NCI-H2107 treated with DMSO at 0.1 percent for 48 hours (cell line): ENCODE measurements around the gene INTS6.

Source experiments
- DNase-seq: peaks from one replicate; lab custom pipeline; 2025; ENCODE audit not compliant: unreplicated experiment; lab: John Stamatoyannopoulos, UW

The INTS6 gene

DNA sequence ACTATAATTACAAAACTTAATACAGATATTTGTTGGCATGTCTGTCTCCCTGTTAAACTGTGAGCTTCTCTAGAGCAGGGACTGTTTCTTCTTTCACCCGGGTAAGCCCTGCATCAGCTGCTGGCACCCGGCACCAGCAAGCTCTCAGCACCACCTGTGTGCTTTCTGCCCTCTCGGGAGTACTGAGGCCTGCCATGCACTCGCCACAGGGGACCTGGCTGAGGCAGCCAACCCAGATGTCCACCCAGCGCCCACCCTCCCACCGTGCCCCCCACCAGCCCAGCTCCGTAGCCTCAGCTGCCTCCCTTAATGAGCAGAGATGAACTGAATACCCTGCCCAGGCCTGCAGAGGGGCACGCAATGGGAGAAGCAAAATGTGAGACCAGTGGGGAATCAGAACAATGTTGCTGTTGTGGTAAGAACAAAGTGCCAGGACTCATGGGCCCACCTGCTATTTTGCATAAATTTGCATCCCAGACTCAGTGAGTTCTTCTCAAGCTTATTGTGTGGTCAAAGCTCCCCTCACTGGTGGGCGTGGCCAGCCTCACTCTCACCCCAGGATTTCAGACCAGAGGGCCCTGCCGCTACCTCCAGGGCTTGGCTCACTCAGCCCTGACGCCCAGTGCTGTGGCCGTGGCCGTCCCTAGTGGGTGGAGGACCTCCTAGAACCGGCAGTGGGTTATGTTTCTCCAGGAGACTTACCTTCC is 128.0 kb downstream of the INTS6 start:
- DNase-seq = peak; percentile 17

DNA sequence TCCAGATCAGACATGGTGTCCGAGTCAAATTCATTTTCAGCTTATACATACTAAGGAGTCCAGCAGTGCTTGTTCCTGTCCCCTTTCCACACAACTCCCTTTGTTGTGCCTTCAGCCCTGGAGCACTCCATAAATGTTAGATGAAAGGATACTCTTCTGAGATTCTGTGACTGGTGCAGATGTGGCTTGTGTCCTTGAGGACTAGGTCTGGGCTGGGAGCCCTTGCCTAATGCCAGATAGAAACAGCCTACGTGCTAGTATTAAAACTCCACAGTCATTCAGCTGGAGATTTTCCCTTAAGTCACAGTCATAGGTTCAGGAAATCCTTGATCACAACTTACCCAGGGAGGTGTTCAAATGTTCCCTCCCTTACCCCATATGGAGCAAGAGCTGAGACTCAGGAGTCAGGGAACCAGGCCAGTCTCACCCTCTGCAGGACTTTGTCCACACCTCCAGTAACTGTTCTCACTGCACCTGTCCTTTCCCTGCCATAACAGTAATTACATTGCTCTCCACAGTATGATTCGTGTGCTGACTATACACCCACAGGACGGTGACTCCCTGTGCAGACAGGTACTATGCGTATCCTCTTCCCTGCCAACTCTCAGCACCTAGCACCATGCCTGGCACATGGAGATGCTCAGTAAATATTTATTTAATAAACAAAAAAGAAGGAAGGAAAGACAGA is 128.9 kb downstream of the INTS6 start:
- DNase-seq = no peak

DNA sequence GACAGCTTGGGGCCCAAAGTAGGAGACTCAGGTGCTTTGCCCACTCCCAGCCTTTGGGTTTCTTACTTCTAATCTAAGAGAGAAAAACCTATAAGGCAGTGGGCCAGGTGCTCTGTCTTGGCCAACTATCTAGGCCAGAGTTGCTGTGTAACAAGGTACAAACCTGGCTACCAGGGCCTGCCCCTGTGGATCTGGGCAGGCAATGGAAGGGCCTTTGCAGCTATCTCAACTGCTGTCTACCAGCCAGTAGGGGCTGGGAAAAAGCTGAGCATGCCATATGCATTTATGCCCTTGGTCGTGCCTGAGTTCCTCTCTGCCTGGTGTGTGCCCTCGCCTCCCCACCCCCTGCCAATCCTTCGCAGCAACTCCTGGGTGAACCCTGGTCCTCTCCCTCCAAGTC is 130.0 kb downstream of the INTS6 start:
- no peak for DNase-seq

DNA sequence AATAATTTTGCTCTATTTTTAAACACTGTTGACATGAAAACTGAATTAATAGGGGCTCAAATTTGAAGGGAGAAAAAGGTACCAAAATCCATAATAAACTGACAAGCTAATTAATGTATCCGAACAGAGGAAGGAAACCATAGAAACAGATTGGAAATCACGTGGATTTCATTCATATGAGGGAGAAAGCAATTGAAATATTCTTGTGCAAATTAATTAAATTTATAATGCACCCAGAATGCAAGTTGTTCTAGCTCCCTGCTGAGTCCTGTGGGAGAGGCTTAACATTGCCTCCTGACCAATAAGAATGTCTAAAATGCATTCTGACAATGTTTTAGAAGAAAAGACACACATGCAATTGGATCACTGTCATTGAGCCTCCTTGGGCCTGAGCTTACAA is 131.0 kb downstream of the INTS6 start:
- no peak for DNase-seq

DNA sequence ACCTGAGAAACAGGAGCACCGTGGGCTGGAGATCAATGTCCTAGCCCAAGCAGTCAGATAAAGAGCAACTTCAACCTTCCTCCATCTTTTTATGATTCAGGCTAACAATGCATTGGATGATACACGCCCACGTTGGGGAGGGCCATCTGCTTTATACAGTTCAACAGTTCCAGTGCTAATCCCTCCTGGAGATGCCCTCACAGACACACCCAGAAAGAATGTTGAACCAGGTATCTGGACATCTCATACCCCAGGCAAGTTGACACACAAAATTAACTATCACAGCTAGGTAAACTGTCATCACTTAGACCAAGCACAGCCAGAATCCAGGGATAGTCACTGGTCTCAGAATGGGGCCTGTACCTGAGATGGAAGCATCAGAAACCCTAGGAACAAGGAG is 134.0 kb downstream of the INTS6 start:
- DNase-seq = no peak

DNA sequence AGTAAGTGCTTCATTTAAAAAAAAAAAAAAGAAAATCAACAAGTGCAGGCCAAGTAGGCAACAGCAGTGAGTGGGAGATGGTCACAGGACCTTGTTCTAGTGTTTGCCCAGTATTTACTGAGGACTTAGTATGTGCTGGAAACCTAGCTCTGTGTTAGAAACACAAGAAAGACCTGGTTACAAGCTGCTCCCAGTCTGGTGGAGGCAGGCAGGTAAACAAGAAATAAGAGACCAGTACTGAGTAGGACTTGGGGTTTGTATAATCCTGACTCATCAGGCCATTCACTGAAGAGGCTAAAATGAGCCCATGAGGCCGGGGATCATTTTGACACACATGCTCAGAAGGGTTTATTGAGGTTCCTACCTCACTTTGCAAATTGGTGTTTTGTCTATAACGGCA is 134.8 kb downstream of the INTS6 start:
- DNase-seq = no peak

DNA sequence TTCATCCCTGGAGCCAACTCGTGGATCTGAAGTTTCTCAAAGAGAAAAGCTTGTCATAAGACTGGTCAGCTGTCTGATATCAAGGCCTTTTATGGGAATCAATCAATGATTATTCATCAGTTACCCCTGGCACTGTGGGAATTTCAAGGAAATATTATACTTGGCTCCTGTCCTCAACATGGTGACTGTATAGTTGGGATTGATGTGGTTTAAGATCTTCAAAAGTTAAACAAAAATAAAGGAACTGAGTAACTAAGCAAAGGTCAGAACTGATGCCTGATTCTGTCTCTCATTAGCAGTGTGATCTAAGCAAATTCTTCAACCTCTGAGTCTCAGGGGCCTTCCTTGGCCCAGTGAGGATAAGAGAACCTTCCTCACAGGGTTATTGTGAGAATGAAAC is 135.6 kb downstream of the INTS6 start:
- no peak for DNase-seq

DNA sequence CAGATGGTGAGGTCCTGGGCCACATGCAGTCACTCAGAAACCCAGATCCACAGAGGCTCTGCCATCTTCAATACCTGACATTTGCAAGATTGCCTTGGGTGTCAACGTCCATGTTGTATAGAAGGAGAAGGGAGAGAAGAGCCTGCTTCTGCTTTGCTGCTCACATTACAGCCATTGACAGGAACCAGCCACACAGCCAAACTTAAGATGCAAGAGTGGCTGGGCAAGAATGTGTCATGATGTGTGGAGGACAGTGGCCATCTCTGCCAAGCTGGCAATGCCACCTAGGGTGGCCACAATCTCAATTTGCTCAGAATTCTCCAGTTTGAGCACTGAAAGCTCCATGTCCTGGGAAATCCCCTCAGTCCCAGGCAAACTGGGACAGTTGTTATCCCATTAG is 139.2 kb downstream of the INTS6 start:
- DNase-seq = no peak

DNA sequence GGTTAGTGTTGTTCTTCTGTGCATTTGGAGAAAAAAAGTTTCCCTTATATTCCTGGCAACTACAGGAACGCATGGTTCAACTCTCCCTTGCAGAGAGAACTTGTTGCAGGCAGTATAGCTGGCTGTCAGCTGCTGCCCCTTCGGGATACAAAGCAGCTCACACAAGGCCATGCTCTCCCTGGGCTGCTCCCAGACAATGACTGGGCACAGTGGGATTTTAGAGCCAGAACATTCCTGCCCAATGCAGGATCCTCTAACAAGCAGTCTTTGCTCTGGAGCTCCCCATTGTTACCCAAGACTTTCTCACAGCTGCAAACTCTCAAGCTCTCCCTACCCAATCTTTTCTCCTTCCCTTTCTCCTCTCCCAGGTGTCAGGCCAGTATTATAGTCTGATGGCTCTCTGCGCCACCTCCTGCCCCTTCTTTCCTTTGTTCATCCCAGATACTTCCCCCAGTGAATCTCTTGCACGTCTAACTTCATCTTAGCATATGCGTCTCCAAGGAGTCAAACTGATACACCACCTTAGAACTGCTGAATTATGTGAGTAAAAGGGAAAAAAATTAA is 140.8 kb downstream of the INTS6 start:
- no peak for DNase-seq
